Measurements from ENCODE around the gene AP2A2. TPM values are rescaled to one million over a fixed set of nuclear protein-coding genes. Genes with fewer than 3 reads are reported as not detected.
A peak's percentile ranks its signal among the peaks of the same experiment; 100 is the strongest.

AP2A2 gene
- total RNA-seq (2014; rRNA removed; shearing (Covaris generic)): 38.5 and 46.6 TPM in 2 replicates

DNA sequence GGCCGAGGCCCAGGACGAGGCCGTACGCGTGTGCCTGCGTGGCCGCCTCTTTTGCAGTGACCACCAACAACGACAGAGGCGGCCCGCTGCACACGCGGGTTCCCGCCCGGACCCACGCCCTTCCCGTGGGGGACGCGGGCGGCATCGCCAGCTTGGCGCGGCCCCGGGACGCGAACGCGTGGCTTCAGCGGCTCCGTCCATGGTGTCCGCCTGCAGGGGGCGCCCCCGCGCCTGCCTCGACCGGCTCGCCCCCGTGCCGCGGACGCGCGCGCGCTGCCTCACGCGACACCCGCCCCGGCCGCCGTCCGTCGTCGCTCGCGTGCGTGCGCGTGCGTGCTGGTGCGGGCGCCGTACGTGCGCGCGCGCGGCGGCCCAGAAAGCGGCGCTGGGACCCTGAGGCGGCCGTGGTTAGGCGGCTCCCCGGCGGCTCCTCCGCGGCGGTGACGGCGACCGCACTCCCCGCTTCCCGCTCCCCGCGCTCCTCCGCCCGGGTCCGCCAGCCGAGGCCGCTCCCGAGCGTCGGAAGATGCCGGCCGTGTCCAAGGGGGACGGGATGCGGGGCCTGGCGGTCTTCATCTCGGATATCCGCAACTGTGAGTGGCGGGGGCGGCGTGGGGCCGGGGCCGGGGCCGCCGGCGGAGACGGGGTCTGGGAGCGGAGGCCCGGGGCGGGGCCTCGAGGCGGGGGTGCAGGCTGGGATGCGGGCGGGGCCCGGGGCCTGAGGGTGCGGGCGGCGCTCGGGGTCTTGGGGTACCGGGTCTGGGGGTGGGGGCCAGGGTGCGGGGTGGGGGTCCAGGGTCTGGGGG, at the start of gene AP2A2:
Gene AP2A2, plus strand, starts transcription at position 375 of the 806 bp plus-strand sequence. Its CDS starts 152 bp downstream, at position 527.
- DNase-seq (ENCODE audit: low spot score): peak; percentile 87

DNA sequence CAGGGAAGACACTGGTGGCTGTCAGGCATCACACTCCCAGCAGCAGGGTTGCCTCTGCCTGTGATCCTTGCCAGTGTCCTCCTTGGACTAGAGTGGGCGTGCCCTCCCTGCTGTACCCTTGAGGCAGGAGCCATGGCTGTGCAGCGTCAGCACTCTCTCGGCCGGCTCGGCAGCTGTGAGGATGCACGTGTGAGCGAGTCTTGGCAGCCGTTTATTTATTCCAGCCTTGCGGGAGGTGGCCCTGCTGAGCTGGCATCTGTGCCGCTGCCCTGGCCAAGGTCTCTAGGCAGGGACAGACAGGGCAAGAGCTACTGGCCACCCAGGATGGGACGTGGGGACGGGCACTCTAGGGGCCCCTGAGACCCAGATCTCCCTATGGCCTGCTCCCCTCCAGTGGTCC, 49.1 kb upstream of the AP2A2 start:
- no peak for DNase-seq (ENCODE audit: low spot score)

DNA sequence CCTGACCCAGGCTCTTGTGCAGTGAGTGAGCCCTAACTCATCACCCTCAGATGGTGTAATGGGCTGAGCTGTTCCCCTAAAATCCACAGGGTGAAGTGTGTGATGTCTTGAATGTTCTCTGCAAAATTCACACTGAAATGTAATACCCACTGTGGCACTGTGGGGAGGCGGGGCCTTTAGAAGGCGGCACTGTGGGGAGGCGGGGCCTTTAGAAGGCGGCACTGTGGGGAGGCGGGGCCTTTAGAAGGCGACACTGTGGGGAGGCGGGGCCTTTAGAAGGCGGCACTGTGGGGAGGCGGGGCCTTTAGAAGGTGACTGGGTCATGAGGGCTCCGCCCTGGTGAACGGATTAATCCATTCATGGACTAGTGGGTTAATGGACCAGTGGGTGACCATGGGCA, 48.1 kb upstream of the AP2A2 start:
- DNase-seq (ENCODE audit: low spot score): peak; percentile 86

DNA sequence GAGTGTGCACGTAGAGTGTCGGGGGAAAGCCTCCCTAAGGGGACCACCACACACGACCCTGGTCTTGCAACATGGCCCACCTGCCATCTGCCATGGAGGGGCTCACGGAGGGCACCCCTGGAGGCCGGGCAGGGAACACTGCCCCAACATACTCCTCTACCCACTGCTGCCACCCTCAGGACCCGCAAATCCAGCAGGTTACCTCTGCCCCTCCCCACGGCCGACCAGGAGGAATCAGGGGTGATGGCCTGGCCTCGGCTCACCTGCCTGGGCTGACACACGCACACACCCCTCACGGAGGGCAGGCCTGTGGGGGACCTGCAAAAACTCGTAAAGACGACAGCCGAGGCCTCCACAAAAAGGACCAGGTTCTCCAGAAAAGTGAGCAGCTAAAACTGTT, 45.2 kb upstream of the AP2A2 start:
- no peak for DNase-seq (ENCODE audit: low spot score)

DNA sequence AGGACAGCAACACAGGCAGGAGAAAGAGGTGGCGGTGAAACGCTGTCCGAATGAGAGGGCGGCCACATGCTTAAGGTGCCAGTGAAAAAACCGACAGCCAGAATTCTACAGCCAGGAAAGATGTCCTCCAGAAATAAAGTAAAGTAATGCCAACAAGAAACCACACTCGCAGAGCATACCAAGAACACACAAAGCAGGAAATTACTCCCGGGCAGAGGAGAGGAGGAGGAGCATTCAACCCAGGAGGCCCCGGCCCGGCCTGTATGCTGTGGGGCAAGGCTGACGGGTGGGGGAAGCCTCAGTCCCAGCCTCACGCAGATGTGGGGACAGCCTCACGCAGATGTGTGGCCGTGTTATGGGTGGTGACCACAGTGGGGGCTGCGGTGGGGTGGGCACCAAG, 43.1 kb upstream of the AP2A2 start:
- no peak for DNase-seq (ENCODE audit: low spot score)

DNA sequence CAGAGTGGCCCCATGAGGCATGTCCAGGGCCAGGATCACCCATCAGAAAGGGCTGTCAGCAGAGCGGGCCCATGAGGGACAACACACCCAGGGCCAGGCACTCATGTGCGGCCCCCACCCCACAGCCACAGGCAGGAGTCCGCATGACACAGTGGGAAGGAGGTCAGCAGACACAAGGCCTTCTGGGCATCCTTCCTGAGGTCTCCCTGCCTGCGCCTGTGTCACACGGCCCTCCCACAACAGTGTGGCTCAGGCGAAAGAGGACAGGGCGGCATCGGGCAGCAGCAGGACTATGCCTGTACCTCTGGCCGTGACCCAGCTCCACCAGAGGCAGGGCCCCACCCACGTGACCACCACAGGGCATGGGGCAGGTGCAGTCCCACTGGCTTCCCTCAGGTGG, 42.1 kb upstream of the AP2A2 start:
- no peak for DNase-seq (ENCODE audit: low spot score)

DNA sequence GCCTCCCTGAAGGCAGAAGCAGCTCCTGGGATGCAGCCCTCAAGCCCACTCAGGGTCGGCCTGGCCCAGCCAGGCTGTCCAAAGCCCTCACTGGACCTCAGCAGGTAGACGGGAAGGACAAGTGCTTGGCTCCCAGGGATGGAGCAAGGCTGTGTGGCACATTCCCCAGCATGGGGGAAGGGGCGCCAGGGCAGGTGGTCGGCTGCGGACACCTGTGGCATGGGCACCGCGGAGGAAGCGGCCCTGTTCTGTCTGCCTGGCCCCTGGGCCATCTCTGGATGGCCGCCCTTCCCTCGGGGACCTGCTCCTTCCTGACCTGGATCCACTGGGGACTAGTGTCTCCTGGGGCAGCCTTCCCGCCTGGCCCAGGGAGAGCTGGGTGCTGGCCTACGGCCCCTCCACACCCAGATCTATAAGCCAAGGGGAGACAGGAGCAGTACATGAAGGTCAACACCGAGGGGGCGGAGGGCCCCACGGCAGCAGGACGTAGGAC, 41.0 kb upstream of the AP2A2 start:
- DNase-seq (ENCODE audit: low spot score): no peak

DNA sequence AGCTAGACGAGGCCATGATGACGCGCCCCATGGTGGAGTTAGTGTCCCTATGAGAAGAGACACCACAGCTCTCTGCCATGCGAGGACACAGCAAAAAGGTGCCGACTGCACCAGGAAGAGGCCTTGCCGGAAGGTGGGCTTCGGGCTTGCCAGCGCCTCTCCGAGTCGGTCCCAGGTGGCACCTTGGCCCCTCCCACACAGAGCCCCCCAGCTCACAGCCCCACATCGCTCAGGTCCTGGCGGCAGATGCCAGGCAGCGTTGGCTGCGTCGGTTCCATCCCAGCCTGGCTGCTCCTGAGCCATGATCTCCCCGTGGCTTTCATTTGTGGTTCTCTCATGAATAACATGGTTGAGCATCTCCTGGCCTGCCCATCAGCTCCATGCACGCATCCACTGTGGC, 39.1 kb upstream of the AP2A2 start:
- no peak for DNase-seq (ENCODE audit: low spot score)

DNA sequence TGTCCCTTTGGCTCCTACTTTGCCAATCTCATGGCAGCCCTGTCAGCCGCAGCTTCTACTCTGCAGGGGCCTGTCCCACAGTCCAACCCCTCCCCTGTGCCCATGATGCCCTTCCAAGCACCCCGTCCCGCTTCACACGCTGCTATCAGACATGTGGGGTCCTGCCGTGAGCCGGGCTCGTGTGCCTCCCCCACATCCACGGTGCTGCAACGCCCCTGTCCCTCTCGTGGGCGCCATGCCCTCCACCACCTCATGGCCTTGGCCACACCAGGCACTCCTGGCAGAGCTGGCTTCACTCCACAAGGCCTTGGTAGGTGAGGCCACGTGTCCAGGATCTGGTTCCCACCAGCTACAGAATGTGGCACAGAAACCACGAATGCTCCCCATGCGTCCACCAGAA, 38.1 kb upstream of the AP2A2 start:
- DNase-seq (ENCODE audit: low spot score): no peak

DNA sequence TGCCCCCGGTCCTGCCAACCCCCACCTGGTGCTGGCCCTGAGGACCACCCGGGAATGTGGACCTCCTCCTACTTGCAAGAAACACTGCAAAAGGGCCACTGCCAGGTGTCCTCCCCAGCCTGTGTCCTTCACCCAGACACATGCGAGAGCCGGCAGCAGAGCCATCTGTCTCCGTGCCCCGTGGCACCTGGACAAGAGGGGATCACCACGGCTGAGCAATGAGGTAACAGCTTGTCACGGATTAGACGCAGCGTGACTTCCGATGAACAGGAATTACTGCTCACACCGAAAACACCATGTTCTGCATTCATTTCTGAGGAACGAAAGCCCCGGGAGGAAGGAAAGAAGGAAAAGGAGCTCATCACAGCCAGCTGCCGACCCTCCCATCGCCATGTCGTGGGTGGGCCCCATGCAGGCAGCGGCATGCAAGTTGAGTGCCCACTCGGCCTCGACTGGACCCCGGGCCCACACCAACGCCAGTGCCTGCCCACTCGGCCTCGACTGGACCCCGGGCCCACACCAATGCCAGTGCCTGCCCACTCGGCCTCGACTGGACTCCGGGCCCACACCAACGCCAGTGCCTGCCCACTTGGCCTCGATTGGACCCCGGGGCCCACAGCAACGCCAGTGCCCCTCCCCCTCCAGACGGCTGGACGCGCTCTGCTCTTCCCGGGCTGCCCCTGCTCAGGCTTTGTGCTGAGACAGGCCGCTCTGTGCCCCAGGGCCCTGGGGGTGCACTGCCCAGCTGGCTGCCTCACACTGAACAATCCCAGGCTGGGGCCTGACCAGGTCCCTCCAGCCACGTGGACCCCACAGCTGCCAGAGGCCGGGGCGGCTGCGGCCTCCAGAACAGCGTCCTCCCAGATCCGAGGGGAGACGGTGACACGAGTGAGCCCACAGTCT, 37.1 kb upstream of the AP2A2 start:
- no peak for DNase-seq (ENCODE audit: low spot score)

DNA sequence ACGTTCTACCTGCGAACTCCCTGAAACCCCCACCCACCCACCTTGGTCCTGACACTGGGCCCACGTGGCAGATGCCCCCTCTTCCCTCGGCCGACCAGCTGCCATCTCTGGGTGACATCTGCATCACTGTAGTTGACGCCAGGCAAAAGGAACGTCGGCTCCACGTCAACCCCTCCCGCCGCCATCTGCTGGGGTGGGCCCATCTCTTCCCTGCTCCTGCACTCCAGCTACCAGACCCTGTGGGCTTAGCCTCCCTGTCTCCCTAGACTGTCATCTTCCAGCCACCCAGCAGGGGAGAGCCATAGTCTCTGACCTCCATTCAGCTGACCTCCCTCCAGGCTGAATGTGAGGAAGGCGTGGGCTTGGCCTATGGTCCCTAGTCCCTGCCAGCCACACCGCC, 36.4 kb upstream of the AP2A2 start:
- DNase-seq (ENCODE audit: low spot score): no peak

DNA sequence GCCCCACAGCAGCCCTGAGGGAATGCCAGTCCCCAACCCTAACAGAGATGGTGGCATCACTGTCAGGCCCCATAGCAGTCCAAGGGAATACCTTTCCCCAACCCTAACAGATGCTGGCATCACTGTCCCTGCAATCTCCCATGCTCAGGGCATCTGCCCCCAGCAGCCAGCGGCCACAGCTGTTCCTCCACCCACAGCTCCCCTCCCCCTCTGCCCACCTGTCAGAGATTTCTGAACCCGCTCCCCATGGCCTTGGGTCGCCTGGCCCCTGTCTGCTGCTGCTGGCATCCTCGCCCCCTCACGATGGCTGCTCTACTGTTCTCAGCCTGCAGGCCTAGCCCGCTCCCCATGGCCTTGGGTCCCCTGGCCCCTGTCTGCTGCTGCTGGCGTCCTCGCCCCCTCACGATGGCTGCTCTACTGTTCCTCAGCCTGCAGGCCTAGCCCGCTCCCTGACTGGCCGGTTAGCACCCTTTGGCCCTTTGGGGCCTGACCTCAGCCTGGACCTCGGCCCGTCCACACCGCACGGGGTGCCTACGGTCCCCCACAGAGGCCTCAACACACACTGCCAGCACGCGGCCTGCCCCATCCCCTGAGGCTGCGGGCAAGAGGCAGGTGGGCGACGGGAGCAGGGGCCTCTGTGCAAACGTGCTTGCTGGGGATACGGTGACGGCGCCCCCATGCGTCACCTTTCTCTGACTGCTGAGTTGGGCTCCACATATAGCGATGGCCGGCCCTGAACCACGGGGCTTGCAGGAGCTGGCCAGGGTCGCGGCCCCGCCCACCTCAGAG, 35.8 kb upstream of the AP2A2 start:
- DNase-seq (ENCODE audit: low spot score): no peak

DNA sequence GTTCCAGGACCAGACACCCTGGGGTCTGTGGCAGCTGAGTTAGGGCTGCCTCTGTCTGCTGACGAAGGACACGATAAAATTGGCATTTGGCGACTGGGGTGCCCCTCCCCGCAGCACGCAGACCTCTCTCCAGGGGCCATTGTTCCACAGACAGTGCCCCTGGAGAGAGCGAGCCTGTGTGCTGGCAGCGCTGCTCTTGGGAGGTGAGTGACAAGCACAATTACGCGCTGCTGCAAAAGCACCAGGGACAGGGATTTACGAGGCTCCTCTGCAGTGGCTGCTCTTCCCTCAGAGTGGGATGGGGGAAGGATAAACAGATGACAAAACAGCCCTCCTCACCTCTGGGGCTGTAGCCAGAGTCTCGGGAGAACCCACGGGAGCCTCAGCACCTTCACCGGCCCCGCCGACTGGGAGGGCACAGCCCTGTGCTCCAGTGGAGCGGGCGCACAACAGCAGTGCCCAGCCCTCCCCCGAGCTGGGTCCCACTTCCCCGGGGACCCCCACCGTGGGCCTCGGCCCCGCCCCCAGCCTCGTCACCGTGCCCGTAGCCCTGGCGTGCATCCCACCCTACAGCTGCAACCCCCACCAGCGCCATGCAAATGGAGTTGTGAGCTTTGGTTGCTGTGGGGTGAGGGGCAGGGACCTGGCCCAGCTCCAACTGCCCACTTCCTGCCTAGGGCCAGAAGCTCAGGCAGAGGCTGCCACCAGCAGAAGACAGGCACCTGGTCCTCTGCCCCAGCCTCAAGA, 34.7 kb upstream of the AP2A2 start:
- DNase-seq (ENCODE audit: low spot score): no peak

DNA sequence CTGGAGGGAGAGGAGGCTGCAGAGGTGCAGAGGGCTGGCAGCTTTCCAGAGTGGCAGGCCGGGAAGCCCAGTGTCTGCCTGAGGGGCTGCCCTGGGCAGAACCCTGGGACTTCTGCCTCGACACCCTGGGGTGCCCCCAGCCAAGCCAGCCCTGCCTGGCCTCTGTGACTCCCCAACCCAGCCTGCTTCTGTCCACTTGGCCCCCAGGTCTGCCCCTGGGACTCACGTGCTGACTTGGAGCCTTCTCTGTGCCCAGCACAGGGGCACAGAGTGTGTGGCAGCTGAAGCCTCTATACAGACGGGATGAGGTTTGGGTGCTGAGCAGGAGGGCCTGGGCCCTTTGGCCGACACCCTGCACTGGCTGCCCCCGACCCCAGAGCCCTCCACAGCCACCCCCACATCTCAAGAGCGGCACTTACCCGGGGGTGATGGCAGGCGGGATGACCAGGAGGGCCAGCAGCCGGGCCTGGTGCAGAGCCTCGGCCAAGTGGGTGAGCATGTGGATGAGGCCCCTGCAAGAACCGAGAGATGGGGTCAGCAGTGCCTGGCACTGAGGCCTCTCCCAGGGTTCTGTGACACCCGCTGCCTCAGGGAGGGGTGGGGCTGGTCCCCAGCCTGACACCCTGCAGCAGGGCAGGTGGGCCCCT, 32.5 kb upstream of the AP2A2 start:
- DNase-seq (ENCODE audit: low spot score): no peak

DNA sequence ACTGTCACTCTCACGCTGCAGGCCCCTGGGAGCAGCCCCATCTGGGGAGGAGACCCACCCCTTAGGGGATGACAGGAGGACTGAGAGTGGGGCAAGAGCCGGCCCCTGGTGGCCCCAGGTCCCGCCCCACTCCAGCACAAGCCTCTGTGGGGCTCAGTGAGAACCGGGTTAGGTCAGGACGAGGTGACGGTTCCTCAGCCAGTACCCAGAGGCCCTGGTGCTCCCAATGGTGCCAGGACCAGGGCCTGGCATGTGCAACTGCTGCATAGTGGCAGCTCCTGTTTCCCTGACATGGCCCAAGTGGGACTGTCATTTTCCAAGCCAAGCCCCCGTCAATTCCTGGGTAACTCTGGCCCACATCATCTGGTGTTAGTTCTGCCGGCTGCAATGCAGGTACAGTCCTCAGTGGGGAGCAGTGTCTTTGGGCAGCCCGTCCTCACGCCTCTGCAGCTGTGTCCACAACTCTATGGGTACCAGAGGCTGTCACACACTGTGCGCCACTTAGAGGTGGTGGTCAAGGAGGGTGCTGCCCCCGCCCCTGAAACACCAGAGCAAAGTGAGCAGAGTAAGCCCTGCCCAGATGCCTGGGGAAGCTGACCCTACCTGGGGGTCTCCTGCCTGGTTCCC, 31.0 kb upstream of the AP2A2 start:
- DNase-seq (ENCODE audit: low spot score): no peak

DNA sequence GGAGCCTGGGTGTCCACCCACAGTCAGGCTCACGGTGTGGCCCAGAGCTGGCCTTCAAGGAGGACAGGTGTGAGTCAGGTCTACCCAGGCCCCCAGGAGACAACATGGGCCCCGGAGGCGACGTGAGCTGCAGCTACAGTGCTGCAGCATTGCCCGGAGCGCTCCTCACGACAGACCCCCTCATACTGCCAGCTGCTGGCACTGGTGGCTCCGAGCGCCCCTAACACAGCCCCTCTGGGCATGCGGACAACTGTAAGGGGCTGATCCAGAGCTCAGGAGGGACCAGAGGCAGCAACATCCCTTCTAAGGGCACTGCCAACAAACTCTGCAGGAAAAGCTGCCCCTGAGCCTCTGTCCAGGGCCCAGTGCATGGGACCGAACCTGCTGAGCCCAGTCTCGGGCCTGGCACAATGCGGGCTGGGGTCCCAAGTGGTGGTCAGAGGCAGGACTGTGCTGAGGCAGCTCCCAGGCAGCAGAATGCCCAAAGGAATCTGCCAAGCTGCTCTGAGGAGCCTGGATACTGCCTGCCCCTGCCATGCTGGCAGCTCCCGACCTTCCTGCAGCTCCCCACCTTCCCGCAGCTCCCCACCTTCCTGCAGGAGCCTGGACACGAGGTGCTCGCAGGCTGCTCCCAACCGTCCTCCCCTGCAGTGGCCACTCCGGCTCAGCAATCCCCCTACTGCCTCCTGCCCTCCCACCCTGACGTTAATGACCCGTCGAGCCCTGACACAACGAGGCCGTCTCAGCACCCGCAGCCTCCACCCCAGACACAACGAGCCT, 30.1 kb upstream of the AP2A2 start:
- no peak for DNase-seq (ENCODE audit: low spot score)

DNA sequence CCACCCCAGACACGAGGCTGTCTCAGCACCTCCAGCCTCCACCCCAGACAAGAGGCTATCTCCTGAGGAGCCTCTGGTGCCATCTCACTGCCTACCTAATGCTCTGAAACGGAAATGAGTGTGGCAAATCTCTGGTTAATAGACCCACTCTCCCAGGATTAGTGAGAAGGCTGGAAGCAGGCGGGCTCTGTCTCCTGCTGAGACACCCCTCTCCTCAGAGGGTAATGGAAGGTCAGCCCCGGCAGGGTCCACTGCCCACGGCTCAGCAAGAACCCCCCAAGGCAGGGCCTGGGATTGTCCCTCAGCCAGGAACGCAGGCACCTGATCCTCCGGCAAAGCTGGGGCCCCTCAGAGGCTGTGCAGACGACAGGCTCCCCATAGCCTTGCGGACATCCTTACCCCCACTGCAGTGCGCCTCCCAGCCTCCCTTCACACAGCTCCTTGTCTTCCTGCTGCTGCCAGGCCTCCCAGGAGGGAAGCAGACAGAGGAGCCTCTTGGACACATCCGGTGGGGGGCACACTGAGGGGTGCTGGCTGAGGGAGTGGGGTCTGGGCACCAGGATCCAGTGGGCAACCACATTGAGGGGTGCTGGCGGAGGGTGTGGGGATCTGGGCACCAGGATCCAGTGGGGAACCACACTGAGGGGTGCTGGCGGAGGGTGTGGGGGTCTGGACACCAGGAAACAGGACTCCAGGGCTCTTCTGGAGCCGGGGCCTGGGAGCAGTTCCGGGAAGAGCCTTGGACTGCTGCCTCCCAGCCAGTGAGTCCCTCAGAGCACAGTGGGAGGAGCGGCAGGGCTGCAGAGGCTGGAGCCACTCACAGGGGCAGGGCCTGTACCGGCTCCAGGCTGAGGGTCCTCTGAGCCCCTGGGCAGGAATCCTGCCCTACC, 28.2 kb upstream of the AP2A2 start:
- no peak for DNase-seq (ENCODE audit: low spot score)

DNA sequence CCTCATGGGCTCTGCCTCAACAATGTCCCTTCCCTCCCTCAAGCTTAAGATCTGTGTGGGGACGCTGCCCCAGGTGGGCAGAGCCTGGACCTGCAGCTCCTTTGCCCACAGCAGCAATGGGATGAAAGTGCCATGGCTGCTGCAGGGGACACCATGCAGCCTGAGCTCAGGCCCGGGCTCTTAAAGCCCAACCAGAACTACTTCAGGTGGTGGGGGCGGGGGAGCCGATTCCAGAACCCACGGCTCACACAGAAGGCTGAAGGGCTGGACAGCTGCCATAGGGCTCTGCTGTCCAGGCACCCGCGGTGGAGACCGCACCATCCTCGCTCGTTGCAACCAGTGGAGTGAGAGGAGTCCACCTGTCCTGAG, 27.5 kb upstream of the AP2A2 start:
- peak; percentile 44 for DNase-seq (ENCODE audit: low spot score)
